Measurements from ENCODE around the gene KCNQ5.

KCNQ5 gene

GRCh38 chr6:72624557-72625160, 2.8 kb downstream of the KCNQ5 start (continued):
- TF ChIP-seq ZNF2 (tag by site-specific recombination; IDR thresholded peaks at IDR 0.05) = no peak
- no peak for TF ChIP-seq ZNF223 (tag by site-specific recombination; IDR thresholded peaks at IDR 0.05)
- no peak for TF ChIP-seq ZNF350 (tag by site-specific recombination; IDR thresholded peaks at IDR 0.05)

DNA sequence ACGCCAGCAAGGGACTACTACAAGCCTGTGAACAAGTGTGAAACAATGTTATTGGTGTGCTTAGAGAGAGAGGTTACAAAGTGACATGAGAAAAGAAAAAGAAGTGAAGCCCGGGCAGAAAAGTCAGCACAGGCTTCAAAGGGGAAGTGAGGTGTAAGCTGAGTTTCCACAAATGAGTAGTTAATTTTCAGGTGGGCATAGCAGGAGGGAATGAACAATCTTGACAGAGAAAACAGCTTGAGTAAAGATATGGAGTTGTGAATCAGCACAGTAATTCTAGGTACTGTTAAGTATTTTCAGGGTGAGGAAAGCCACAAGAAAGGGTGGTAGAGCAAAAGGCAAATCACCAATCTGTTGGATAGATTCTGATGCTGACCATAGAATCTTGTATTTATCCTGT, 4.3 kb downstream of the KCNQ5 start:
- TF ChIP-seq ZNF223 (tag by site-specific recombination; IDR thresholded peaks at IDR 0.05) (no peak), MZF1 (tag by site-specific recombination; IDR thresholded peaks at IDR 0.05; ENCODE audit: borderline replicate concordance) (no peak), ZNF473 (tag by site-specific recombination; IDR thresholded peaks at IDR 0.05) (no peak), ZNF560 (tag by site-specific recombination; IDR thresholded peaks at IDR 0.05; ENCODE audit: borderline replicate concordance) (no peak), REST (tag by site-specific recombination; IDR thresholded peaks at IDR 0.05) (no peak), ZNF2 (tag by site-specific recombination; IDR thresholded peaks at IDR 0.05) (no peak), ZNF184 (tag by site-specific recombination; IDR thresholded peaks at IDR 0.05) (no peak), HOXD13 (CRISPR knock-in tag; IDR thresholded peaks at IDR 0.05; ENCODE audit: borderline replicate concordance) (no peak), ZFP37 (tag by site-specific recombination; IDR thresholded peaks at IDR 0.05) (no peak), ZNF155 (tag by site-specific recombination; IDR thresholded peaks at IDR 0.05) (no peak), ZNF292 (tag by site-specific recombination; IDR thresholded peaks at IDR 0.05; ENCODE audit: borderline replicate concordance, low read depth) (no peak), ZNF157 (tag by site-specific recombination; IDR thresholded peaks at IDR 0.05) (no peak), ZNF776 (tag by site-specific recombination; IDR thresholded peaks at IDR 0.05; ENCODE audit: borderline replicate concordance) (no peak)
- TF ChIP-seq, protein P1, sequence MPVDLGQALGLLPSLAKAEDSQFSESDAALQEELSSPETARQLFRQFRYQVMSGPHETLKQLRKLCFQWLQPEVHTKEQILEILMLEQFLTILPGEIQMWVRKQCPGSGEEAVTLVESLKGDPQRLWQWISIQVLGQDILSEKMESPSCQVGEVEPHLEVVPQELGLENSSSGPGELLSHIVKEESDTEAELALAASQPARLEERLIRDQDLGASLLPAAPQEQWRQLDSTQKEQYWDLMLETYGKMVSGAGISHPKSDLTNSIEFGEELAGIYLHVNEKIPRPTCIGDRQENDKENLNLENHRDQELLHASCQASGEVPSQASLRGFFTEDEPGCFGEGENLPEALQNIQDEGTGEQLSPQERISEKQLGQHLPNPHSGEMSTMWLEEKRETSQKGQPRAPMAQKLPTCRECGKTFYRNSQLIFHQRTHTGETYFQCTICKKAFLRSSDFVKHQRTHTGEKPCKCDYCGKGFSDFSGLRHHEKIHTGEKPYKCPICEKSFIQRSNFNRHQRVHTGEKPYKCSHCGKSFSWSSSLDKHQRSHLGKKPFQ (tag by site-specific recombination; IDR thresholded peaks at IDR 0.05) = no peak
- Histone ChIP-seq H3K36me3 (ENCODE audit: control insufficient read depth in 2 of 2, insufficient read depth in 1 of 2, low read length in 2 of 2) (no peaks in the 10 kb centered on the region), H3K4me1 (ENCODE audit: control insufficient read depth, insufficient read depth, low read length) (no peaks in the 10 kb centered on the region), H3K4me3 (ENCODE audit: low read depth, low read length) (no peak overlapping the region), H3K9me3 (ENCODE audit: control insufficient read depth, insufficient read depth, low read depth, low read length) (no peaks in the 10 kb centered on the region), H3K27ac (ENCODE audit: extremely low read depth, low read depth, low read length) (no peak overlapping the region)
- CTCF ChIA-PET = interaction anchor here (0.8 kb wide), 1 partner anchor 10 kb away, joined by 3 read pairs; no protein-coding TSS in a partner anchor
- POLR2A ChIA-PET = no interaction called here

DNA sequence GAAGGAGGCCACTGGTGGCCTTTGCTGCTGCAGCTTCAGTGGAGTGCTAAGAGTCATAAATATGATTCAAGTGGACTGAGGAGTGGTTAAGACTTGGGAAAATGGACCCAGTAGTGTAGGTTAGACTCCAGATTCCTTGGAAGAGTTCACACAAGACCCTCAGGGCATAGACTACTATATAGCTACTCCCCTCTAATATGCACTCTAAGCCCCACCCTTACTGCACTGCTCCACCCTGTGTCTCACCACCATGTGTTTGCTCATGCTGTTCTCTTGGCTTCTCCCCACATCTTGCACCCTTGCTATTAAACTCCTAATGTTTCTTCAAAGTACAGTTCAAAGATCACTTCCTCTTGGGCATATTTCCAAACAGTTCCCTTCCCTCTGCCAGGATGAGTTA, 5.7 kb downstream of the KCNQ5 start:
- no peak overlapping the region for H3K4me3 ChIP-seq (ENCODE audit: low read depth, low read length)
- H3K27ac ChIP-seq (ENCODE audit: extremely low read depth, low read depth, low read length) = no peak overlapping the region
- ChIA-PET CTCF (interaction anchor here (0.5 to 2.0 kb wide), 6 partner anchors 11 to 1002 kb away, joined by 3 to 7 read pairs (median 3); no protein-coding TSS in a partner anchor), POLR2A (no interaction called here)
- H3K4me1 ChIP-seq (ENCODE audit: control insufficient read depth, insufficient read depth, low read length) = no peaks in the 10 kb centered on the region
- no peaks in the 10 kb centered on the region for H3K36me3 ChIP-seq (ENCODE audit: control insufficient read depth in 2 of 2, insufficient read depth in 1 of 2, low read length in 2 of 2)
- no peaks in the 10 kb centered on the region for H3K9me3 ChIP-seq (ENCODE audit: control insufficient read depth, insufficient read depth, low read depth, low read length)
- TF ChIP-seq KLF1 (tag by site-specific recombination; IDR thresholded peaks at IDR 0.05) (peak; percentile 62), ZNF426 (tag by site-specific recombination; IDR thresholded peaks at IDR 0.05) (no peak)

All from HEK293 (cell line).